ENCODE measurements around the gene ZBTB40.

Gene ZBTB40

GRCh38 chr1:22567197-22567596, 115.5 kb downstream of the ZBTB40 start:
- TF ChIP-seq EZH2phosphoT487 (IDR thresholded peaks at IDR 0.05; ENCODE audit: low read depth) (no peak), CTCF (IDR thresholded peaks at IDR 0.05; ENCODE audit: low read depth, low read length) (no peak)
- H2AFZ ChIP-seq (ENCODE audit: low read depth, low read length) = no peak overlapping the region
- H3K27ac ChIP-seq (ENCODE audit: low read length) = no peak overlapping the region
- H3K4me1 ChIP-seq (ENCODE audit: low read length) = no peaks in the 10 kb centered on the region
- H4K20me1 ChIP-seq (ENCODE audit: insufficient read depth, low read length) = no peaks in the 10 kb centered on the region
- H3K9ac ChIP-seq (ENCODE audit: low read length) = no peak overlapping the region
- H3K9me3 ChIP-seq (ENCODE audit: insufficient read depth, low read length) = no peaks in the 10 kb centered on the region
- no peaks in the 10 kb centered on the region for H3K27me3 ChIP-seq (ENCODE audit: low read depth, low read length)
- no peaks in the 10 kb centered on the region for H3K79me2 ChIP-seq (ENCODE audit: low read length)
- no peak overlapping the region for H3K4me3 ChIP-seq (ENCODE audit: low read length)
- no peak overlapping the region for H3K4me2 ChIP-seq (ENCODE audit: low read length)
- no peaks in the 10 kb centered on the region for H3K36me3 ChIP-seq (replicated peaks; ENCODE audit: low read depth, low read length)

- Histone ChIP-seq H3K36me3 (replicated peaks; ENCODE audit: low read depth, low read length) (no peaks in the 10 kb centered on the region), H3K4me1 (ENCODE audit: low read length) (no peaks in the 10 kb centered on the region), H3K79me2 (ENCODE audit: low read length) (no peaks in the 10 kb centered on the region), H4K20me1 (ENCODE audit: insufficient read depth, low read length) (no peaks in the 10 kb centered on the region), H2AFZ (ENCODE audit: low read depth, low read length) (no peak overlapping the region), H3K4me2 (ENCODE audit: low read length) (no peak overlapping the region), H3K4me3 (ENCODE audit: low read length) (no peak overlapping the region), H3K9ac (ENCODE audit: low read length) (no peak overlapping the region), H3K27ac (ENCODE audit: low read length) (no peak overlapping the region), H3K9me3 (ENCODE audit: insufficient read depth, low read length) (no peaks in the 10 kb centered on the region), H3K27me3 (ENCODE audit: low read depth, low read length) (no peaks in the 10 kb centered on the region)
- no peak for TF ChIP-seq EZH2phosphoT487 (IDR thresholded peaks at IDR 0.05; ENCODE audit: low read depth)
- TF ChIP-seq CTCF (IDR thresholded peaks at IDR 0.05; ENCODE audit: low read depth, low read length) = no peak
Measured at GRCh38 chr1:22567994-22568393, 116.3 kb downstream of the ZBTB40 start.

GRCh38 chr1:22569269-22569668, 117.6 kb downstream of the ZBTB40 start:
- Histone ChIP-seq H3K4me1 (ENCODE audit: low read length) (no peaks in the 10 kb centered on the region), H3K4me2 (ENCODE audit: low read length) (no peak overlapping the region), H3K4me3 (ENCODE audit: low read length) (no peak overlapping the region), H2AFZ (ENCODE audit: low read depth, low read length) (no peak overlapping the region), H4K20me1 (ENCODE audit: insufficient read depth, low read length) (no peaks in the 10 kb centered on the region), H3K27me3 (ENCODE audit: low read depth, low read length) (no peaks in the 10 kb centered on the region), H3K9ac (ENCODE audit: low read length) (no peak overlapping the region), H3K36me3 (replicated peaks; ENCODE audit: low read depth, low read length) (no peaks in the 10 kb centered on the region), H3K27ac (ENCODE audit: low read length) (no peak overlapping the region), H3K9me3 (ENCODE audit: insufficient read depth, low read length) (no peaks in the 10 kb centered on the region), H3K79me2 (ENCODE audit: low read length) (no peaks in the 10 kb centered on the region)
- TF ChIP-seq CTCF (IDR thresholded peaks at IDR 0.05; ENCODE audit: low read depth, low read length) = no peak
- TF ChIP-seq EZH2phosphoT487 (IDR thresholded peaks at IDR 0.05; ENCODE audit: low read depth) = no peak

GRCh38 chr1:22570140-22570909, 118.7 kb downstream of the ZBTB40 start:
- no peaks in the 10 kb centered on the region for H3K9me3 ChIP-seq (ENCODE audit: insufficient read depth, low read length)
- H3K36me3 ChIP-seq (replicated peaks; ENCODE audit: low read depth, low read length) = no peaks in the 10 kb centered on the region
- no peak overlapping the region for H3K4me3 ChIP-seq (ENCODE audit: low read length)
- H3K9ac ChIP-seq (ENCODE audit: low read length) = no peak overlapping the region
- H4K20me1 ChIP-seq (ENCODE audit: insufficient read depth, low read length) = no peaks in the 10 kb centered on the region
- no peaks in the 10 kb centered on the region for H3K4me1 ChIP-seq (ENCODE audit: low read length)
- H2AFZ ChIP-seq (ENCODE audit: low read depth, low read length) = no peak overlapping the region
- H3K27ac ChIP-seq (ENCODE audit: low read length) = no peak overlapping the region
- H3K27me3 ChIP-seq (ENCODE audit: low read depth, low read length) = no peaks in the 10 kb centered on the region
- no peak overlapping the region for H3K4me2 ChIP-seq (ENCODE audit: low read length)
- no peaks in the 10 kb centered on the region for H3K79me2 ChIP-seq (ENCODE audit: low read length)
- TF ChIP-seq CTCF (IDR thresholded peaks at IDR 0.05; ENCODE audit: low read depth, low read length) = no peak
- TF ChIP-seq EZH2phosphoT487 (IDR thresholded peaks at IDR 0.05; ENCODE audit: low read depth) = no peak

All from OCI-LY3 (cell line).